H9 (cell line): ENCODE results near the gene TRIM24. TPM values are rescaled to one million over a fixed set of nuclear protein-coding genes. Genes with fewer than 3 reads are reported as not detected.
A peak's percentile ranks its signal among the peaks of the same experiment; 100 is the strongest.

ENCODE experiments used
- DNase-seq: peaks from one replicate; pipeline ENCODE4 v3.0.0-alpha.2; 2017
- H2AFZ ChIP-seq: one replicate; pipeline ENCODE4 v1.6.1; 2013; ENCODE audit warnings: mild to moderate bottlenecking, low read length, control low read depth, moderate library complexity
- H2AK5ac ChIP-seq: 2 replicates; pipeline ENCODE4 v1.6.1; 2013; ENCODE audit warnings: low read length, control low read depth, mixed read lengths; ENCODE audit not compliant: insufficient read length
- H2BK120ac ChIP-seq: one replicate; pipeline ENCODE4 v1.6.1; 2013; ENCODE audit warnings: low read depth, mild to moderate bottlenecking, low read length, control low read depth, inconsistent platforms; ENCODE audit not compliant: poor library complexity, severe bottlenecking
- H2BK12ac ChIP-seq: 2 replicates; pipeline ENCODE4 v1.6.1; 2013; ENCODE audit warnings: low read length, control low read depth, mixed read lengths, low read depth; ENCODE audit not compliant: insufficient read length
- H2BK15ac ChIP-seq: 2 replicates; pipeline ENCODE4 v1.6.1; 2013; ENCODE audit warnings: low read depth, low read length, control low read depth
- H2BK20ac ChIP-seq: one replicate; pipeline ENCODE4 v1.6.1; 2013; ENCODE audit warnings: low read depth, mild to moderate bottlenecking, low read length, control low read depth, inconsistent platforms; ENCODE audit not compliant: poor library complexity, severe bottlenecking
- H2BK5ac ChIP-seq: 2 replicates; pipeline ENCODE4 v1.6.1; 2013; ENCODE audit warnings: low read length, control low read depth, mixed read lengths; ENCODE audit not compliant: insufficient read length
- H3K14ac ChIP-seq: 2 replicates; pipeline ENCODE4 v1.6.1; 2013; ENCODE audit warnings: low read length, control low read depth; ENCODE audit not compliant: insufficient read depth
- H3K18ac ChIP-seq: 2 replicates; pipeline ENCODE4 v1.6.1; 2013; ENCODE audit warnings: low read depth, mild to moderate bottlenecking, mixed read lengths, low read length, control low read depth; ENCODE audit not compliant: insufficient read length
- H3K23ac ChIP-seq: 2 replicates; pipeline ENCODE4 v1.6.1; 2013; ENCODE audit warnings: low read length, control low read depth, mixed read lengths, low read depth; ENCODE audit not compliant: insufficient read length
- H3K23me2 ChIP-seq: 2 replicates; pipeline ENCODE4 v1.6.1; 2013; ENCODE audit warnings: low read depth, mild to moderate bottlenecking, mixed read lengths, low read length, control low read depth; ENCODE audit not compliant: insufficient read length, poor library complexity, severe bottlenecking
- H3K27ac ChIP-seq: 2 replicates; pipeline ENCODE4 v1.5.1; 2013; ENCODE audit warnings: low read length, control low read depth, mixed read lengths, low read depth; ENCODE audit not compliant: insufficient read length
- H3K27me3 ChIP-seq: 2 replicates; pipeline ENCODE4 v1.6.1; 2013; ENCODE audit warnings: low read length, control low read depth, inconsistent platforms; ENCODE audit not compliant: insufficient read depth
- H3K4ac ChIP-seq: 2 replicates; pipeline ENCODE4 v1.6.1; 2013; ENCODE audit warnings: low read depth, mild to moderate bottlenecking, control low read depth, inconsistent platforms, low read length, moderate library complexity
- H3K4me1 ChIP-seq: 2 replicates; pipeline ENCODE4 v1.6.1; 2013; ENCODE audit warnings: low read length, control low read depth, inconsistent platforms; ENCODE audit not compliant: insufficient read depth
- H3K4me2 ChIP-seq: 2 replicates; pipeline ENCODE4 v1.6.1; 2013; ENCODE audit warnings: low read length, control low read depth, mixed read lengths; ENCODE audit not compliant: insufficient read length, insufficient read depth
- H3K56ac ChIP-seq: 2 replicates; pipeline ENCODE4 v1.6.1; 2013; ENCODE audit warnings: low read depth, mild to moderate bottlenecking, mixed read lengths, low read length, control low read depth; ENCODE audit not compliant: insufficient read length
- H3K79me1 ChIP-seq: 2 replicates; pipeline ENCODE4 v1.6.1; 2013; ENCODE audit warnings: low read depth, mild to moderate bottlenecking, moderate library complexity, low read length, control low read depth, inconsistent platforms; ENCODE audit not compliant: insufficient read depth, poor library complexity, severe bottlenecking
- H3K79me2 ChIP-seq: 2 replicates; pipeline ENCODE4 v1.6.1; 2013; ENCODE audit warnings: low read length, control low read depth, inconsistent platforms; ENCODE audit not compliant: insufficient read depth
- H3K9ac ChIP-seq: 2 replicates; pipeline ENCODE4 v1.6.1; 2013; ENCODE audit warnings: low read length, control low read depth, mixed read lengths; ENCODE audit not compliant: insufficient read length; ENCODE audit errors: extremely low read depth
- H3K9me3 ChIP-seq: one replicate; pipeline ENCODE4 v1.6.1; 2013; ENCODE audit warnings: low read depth, low read length, inconsistent platforms; ENCODE audit not compliant: control insufficient read depth
- H3T11ph ChIP-seq: one replicate; pipeline ENCODE4 v1.6.1; 2013; ENCODE audit warnings: mild to moderate bottlenecking, low read length, control low read depth, inconsistent platforms
- H4K20me1 ChIP-seq: one replicate; pipeline ENCODE4 v1.6.1; 2013; ENCODE audit not compliant: control insufficient read depth, insufficient read length, insufficient read depth
- H4K5ac ChIP-seq: 2 replicates; pipeline ENCODE4 v1.6.1; 2013; ENCODE audit warnings: low read depth, mild to moderate bottlenecking, mixed read lengths, low read length, control low read depth; ENCODE audit not compliant: insufficient read length
- H4K8ac ChIP-seq: replicated peaks from 2 replicates; pipeline ENCODE4 v1.6.1; 2013; ENCODE audit warnings: low read length, control low read depth, mixed read lengths, low read depth; ENCODE audit not compliant: insufficient read length
- H4K91ac ChIP-seq: 2 replicates; pipeline ENCODE4 v1.6.1; 2013; ENCODE audit warnings: low read depth, mild to moderate bottlenecking, moderate library complexity, mixed read lengths, low read length, control low read depth; ENCODE audit not compliant: insufficient read length
- H3K27ac Mint-ChIP-seq, 3 experiments: 2 replicates in 2 of 3; 3 replicates in 1 of 3; pipeline ENCODE4 v1.8.0; 2020 to 2021; ENCODE audit warnings: mixed read lengths in 3 of 3, mild to moderate bottlenecking in 1 of 3, moderate library complexity in 1 of 3
- H3K27me3 Mint-ChIP-seq: 2 replicates; pipeline ENCODE4 v1.8.0; 2021; ENCODE audit warnings: low read depth, mild to moderate bottlenecking, moderate library complexity, mixed read lengths
- H3K36me3 Mint-ChIP-seq, 3 experiments: 2 replicates in 2 of 3; 3 replicates in 1 of 3; pipeline ENCODE4 v1.8.0; 2020 to 2021; ENCODE audit warnings: low read depth in 3 of 3, mixed read lengths in 3 of 3; ENCODE audit not compliant: insufficient read depth in 1 of 3
- H3K4me1 Mint-ChIP-seq, 2 experiments: 2 replicates each; pipeline ENCODE4 v1.8.0; 2020; ENCODE audit warnings: mixed read lengths in 2 of 2
- H3K4me3 Mint-ChIP-seq, 2 experiments: 2 replicates in 1 of 2; 3 replicates in 1 of 2; pipeline ENCODE4 v1.8.0; 2020 to 2021; ENCODE audit warnings: mild to moderate bottlenecking in 2 of 2, mixed read lengths in 2 of 2, moderate library complexity in 1 of 2
- H3K9me3 Mint-ChIP-seq, 2 experiments: 2 replicates in 1 of 2; 3 replicates in 1 of 2; pipeline ENCODE4 v1.8.0; 2020; ENCODE audit warnings: mild to moderate bottlenecking in 2 of 2, mixed read lengths in 2 of 2, moderate library complexity in 1 of 2
- WGBS: extraction: QIAGEN DNeasy Blood & Tissue Kit; methylation state at CpG from one replicate; pipeline ENCODE4 v1.1.7; 2013; ENCODE audit warnings: missing lambda C conversion rate, low lambda C conversion rate, mixed read lengths; ENCODE audit not compliant: insufficient read length; ENCODE audit errors: extremely low coverage; 5-methylcytosine and 5-hydroxymethylcytosine counted together
- total RNA-seq: library from RNA; stranded (reverse); gene quantifications from 2 replicates; pipeline ENCODE4 v1.2.1, GENCODE V29; 2021
- TF ChIP-seq, protein P1 (sequence below): fragments of 200-600 bp; sonication (generic); conservative IDR thresholded peaks from 3 replicates; pipeline ENCODE4 v1.8.0; 2021; ENCODE audit warnings: antibody characterized with exemption, mild to moderate bottlenecking

Gene TRIM24
- total RNA-seq, 1 experiment from 2014 or later = 260 TPM

GRCh38 chr7:138455609-138456008, 4.5 kb upstream of the TRIM24 start:
- Histone ChIP-seq H2BK20ac (no peak overlapping the region), H3K4ac (no peak overlapping the region), H3K18ac (no peak overlapping the region), H2BK120ac (no peak overlapping the region), H2BK5ac (no peak overlapping the region), H3K23ac (no peak overlapping the region), H3K79me1 (no peaks in the 10 kb centered on the region), H3K56ac (no peak overlapping the region), H3K14ac (no peak overlapping the region), H3K9me3 (no peaks in the 10 kb centered on the region), H4K5ac (no peak overlapping the region), H3T11ph (no peak overlapping the region), H4K8ac (no peak overlapping the region), H3K27me3 (no peaks in the 10 kb centered on the region), H4K20me1 (no peaks in the 10 kb centered on the region), H3K79me2 (peaks cover 1% of the 10 kb centered on the region; the same call in 1 of the 2 replicates), H2BK12ac (no peak overlapping the region), H3K4me1 (peaks cover 2% of the 10 kb centered on the region; the same call in 1 of the 2 replicates), H3K9ac (no peak overlapping the region), H2BK15ac (no peak overlapping the region), H4K91ac (no peak overlapping the region), H2AK5ac (no peak overlapping the region), H3K4me2 (no peak overlapping the region), H3K27ac (no peak overlapping the region), H3K23me2 (no peaks in the 10 kb centered on the region), H2AFZ (no peak overlapping the region)
- Mint-ChIP-seq H3K9me3 (peaks cover 0 to 6% of the 10 kb centered on the region in 2 experiments; a peak in 3 of 5 replicates), H3K4me3 (no peak overlapping the region), H3K27ac (peak overlapping the region in 2 of 3 experiments; percentile 36 to 42; a peak in 2 of 7 replicates), H3K27me3 (no peaks in the 10 kb centered on the region), H3K4me1 (peaks cover 29 to 30% of the 10 kb centered on the region in 2 experiments), H3K36me3 (peaks cover 0 to 4% (median 0%) of the 10 kb centered on the region in 3 experiments; a peak in 2 of 7 replicates)
- no CpG with 5 or more reads among the region's 3 CpGs for WGBS
- TF ChIP-seq, protein P1, sequence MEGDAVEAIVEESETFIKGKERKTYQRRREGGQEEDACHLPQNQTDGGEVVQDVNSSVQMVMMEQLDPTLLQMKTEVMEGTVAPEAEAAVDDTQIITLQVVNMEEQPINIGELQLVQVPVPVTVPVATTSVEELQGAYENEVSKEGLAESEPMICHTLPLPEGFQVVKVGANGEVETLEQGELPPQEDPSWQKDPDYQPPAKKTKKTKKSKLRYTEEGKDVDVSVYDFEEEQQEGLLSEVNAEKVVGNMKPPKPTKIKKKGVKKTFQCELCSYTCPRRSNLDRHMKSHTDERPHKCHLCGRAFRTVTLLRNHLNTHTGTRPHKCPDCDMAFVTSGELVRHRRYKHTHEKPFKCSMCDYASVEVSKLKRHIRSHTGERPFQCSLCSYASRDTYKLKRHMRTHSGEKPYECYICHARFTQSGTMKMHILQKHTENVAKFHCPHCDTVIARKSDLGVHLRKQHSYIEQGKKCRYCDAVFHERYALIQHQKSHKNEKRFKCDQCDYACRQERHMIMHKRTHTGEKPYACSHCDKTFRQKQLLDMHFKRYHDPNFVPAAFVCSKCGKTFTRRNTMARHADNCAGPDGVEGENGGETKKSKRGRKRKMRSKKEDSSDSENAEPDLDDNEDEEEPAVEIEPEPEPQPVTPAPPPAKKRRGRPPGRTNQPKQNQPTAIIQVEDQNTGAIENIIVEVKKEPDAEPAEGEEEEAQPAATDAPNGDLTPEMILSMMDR = no peak
- no peak for DNase-seq
